Adipocyte (in vitro differentiated cells): ENCODE data around the gene GTF3C5.

Experiments used
- DNase-seq: peaks from one replicate; pipeline ENCODE4 v3.0.0-alpha.2; 2015; ENCODE audit warnings: low read depth
- H3K27me3 ChIP-seq: replicated peaks from 2 replicates; pipeline ENCODE4 v1.7.0; 2013; ENCODE audit warnings: mild to moderate bottlenecking, low read length, moderate library complexity; ENCODE audit not compliant: control insufficient read depth, insufficient read depth
- H3K36me3 ChIP-seq: 2 replicates; pipeline ENCODE4 v1.7.0; 2013; ENCODE audit warnings: low read length, mild to moderate bottlenecking, moderate library complexity; ENCODE audit not compliant: control insufficient read depth, insufficient read depth, severe bottlenecking
- H3K4me1 ChIP-seq: 2 replicates; pipeline ENCODE4 v1.7.0; 2013; ENCODE audit warnings: mild to moderate bottlenecking, low read length, moderate library complexity; ENCODE audit not compliant: control insufficient read depth, insufficient read depth
- H3K4me3 ChIP-seq: 2 replicates; pipeline ENCODE4 v1.7.0; 2013; ENCODE audit warnings: mild to moderate bottlenecking, low read length, moderate library complexity
- H3K9ac ChIP-seq: 2 replicates; pipeline ENCODE4 v1.7.0; 2013; ENCODE audit warnings: mild to moderate bottlenecking, low read length, moderate library complexity
- H3K9me3 ChIP-seq: 2 replicates; pipeline ENCODE4 v1.7.0; 2013; ENCODE audit warnings: mild to moderate bottlenecking, low read length, moderate library complexity; ENCODE audit not compliant: control insufficient read depth

GTF3C5 gene

GRCh38 chr9:133030317-133031129 is at the start of gene GTF3C5:
Gene GTF3C5, plus strand, starts transcription at chr9:133030997. Its CDS starts 15 bp downstream, at chr9:133031012.
- DNase-seq = peak; percentile 99
- H3K9ac ChIP-seq = peak within 1 kb of the TSS; percentile 99
- H3K36me3 ChIP-seq = no peaks in the 10 kb centered on the region

GRCh38 chr9:132982458-132982857 is 48.3 kb upstream of the GTF3C5 start:
- Histone ChIP-seq H3K36me3 (no peaks in the 10 kb centered on the region), H3K4me3 (no peak overlapping the region), H3K9ac (no peak overlapping the region), H3K9me3 (no peaks in the 10 kb centered on the region), H3K4me1 (peaks cover 9% of the 10 kb centered on the region), H3K27me3 (peaks cover 72% of the 10 kb centered on the region)
- no peak for DNase-seq

More at GRCh38 chr9:133030317-133031129, at the start of gene GTF3C5:
- Histone ChIP-seq H3K9me3 (no peaks in the 10 kb centered on the region), H3K27me3 (no peaks in the 10 kb centered on the region), H3K4me3 (peak within 1 kb of the TSS; percentile 100), H3K4me1 (peaks cover 23% of the 10 kb centered on the region)

GRCh38 chr9:132983491-132984201 is 47.2 kb upstream of the GTF3C5 start:
- no peak overlapping the region for H3K9ac ChIP-seq

GRCh38 chr9:132984202-132985070 is 46.4 kb upstream of the GTF3C5 start:
- DNase-seq = no peak
- Histone ChIP-seq H3K27me3 (peaks cover 75% of the 10 kb centered on the region), H3K9ac (no peak overlapping the region), H3K36me3 (no peaks in the 10 kb centered on the region), H3K4me3 (no peak overlapping the region), H3K9me3 (no peaks in the 10 kb centered on the region), H3K4me1 (peaks cover 8% of the 10 kb centered on the region)

More at GRCh38 chr9:132983491-132984201, 47.2 kb upstream of the GTF3C5 start:
- Histone ChIP-seq H3K36me3 (no peaks in the 10 kb centered on the region), H3K4me3 (no peak overlapping the region), H3K27me3 (peaks cover 73% of the 10 kb centered on the region), H3K9me3 (no peaks in the 10 kb centered on the region), H3K4me1 (peaks cover 9% of the 10 kb centered on the region)
- DNase-seq = no peak

- no peak for DNase-seq
- Histone ChIP-seq H3K36me3 (no peaks in the 10 kb centered on the region), H3K27me3 (peaks cover 71% of the 10 kb centered on the region), H3K9ac (no peak overlapping the region), H3K4me3 (no peak overlapping the region), H3K9me3 (no peaks in the 10 kb centered on the region), H3K4me1 (peaks cover 4% of the 10 kb centered on the region)
Measured at GRCh38 chr9:132985071-132985350, 45.8 kb upstream of the GTF3C5 start.

GRCh38 chr9:132985489-132985888 is 45.3 kb upstream of the GTF3C5 start:
- Histone ChIP-seq H3K4me3 (no peak overlapping the region), H3K4me1 (peaks cover under 1% of the 10 kb centered on the region), H3K27me3 (peaks cover 67% of the 10 kb centered on the region), H3K36me3 (no peaks in the 10 kb centered on the region), H3K9ac (no peak overlapping the region), H3K9me3 (no peaks in the 10 kb centered on the region)
- DNase-seq = no peak

GRCh38 chr9:132986114-132986513 is 44.7 kb upstream of the GTF3C5 start:
- no peak overlapping the region for H3K4me3 ChIP-seq
- no peak overlapping the region for H3K9ac ChIP-seq
- H3K36me3 ChIP-seq = no peaks in the 10 kb centered on the region
- peaks cover 65% of the 10 kb centered on the region for H3K27me3 ChIP-seq
- H3K9me3 ChIP-seq = no peaks in the 10 kb centered on the region
- no peaks in the 10 kb centered on the region for H3K4me1 ChIP-seq
- DNase-seq = no peak

- peaks cover 71% of the 10 kb centered on the region for H3K27me3 ChIP-seq
- no peaks in the 10 kb centered on the region for H3K4me1 ChIP-seq
- H3K9ac ChIP-seq = no peak overlapping the region
- no peaks in the 10 kb centered on the region for H3K9me3 ChIP-seq
- H3K36me3 ChIP-seq = no peaks in the 10 kb centered on the region
- DNase-seq = no peak
- no peak overlapping the region for H3K4me3 ChIP-seq
Measured at GRCh38 chr9:132986640-132987620, 43.9 kb upstream of the GTF3C5 start.

- no peaks in the 10 kb centered on the region for H3K4me1 ChIP-seq
- no peak overlapping the region for H3K9ac ChIP-seq
- H3K36me3 ChIP-seq = no peaks in the 10 kb centered on the region
- no peak overlapping the region for H3K4me3 ChIP-seq
- H3K9me3 ChIP-seq = no peaks in the 10 kb centered on the region
- peaks cover 71% of the 10 kb centered on the region for H3K27me3 ChIP-seq
- DNase-seq = no peak
Measured at GRCh38 chr9:132988244-132989013, 42.4 kb upstream of the GTF3C5 start.

GRCh38 chr9:132989014-132989310 is 41.8 kb upstream of the GTF3C5 start:
- H3K4me3 ChIP-seq = no peak overlapping the region
- H3K9ac ChIP-seq = no peak overlapping the region
- no peak for DNase-seq
- no peaks in the 10 kb centered on the region for H3K9me3 ChIP-seq
- H3K36me3 ChIP-seq = no peaks in the 10 kb centered on the region
- no peaks in the 10 kb centered on the region for H3K4me1 ChIP-seq
- peaks cover 72% of the 10 kb centered on the region for H3K27me3 ChIP-seq
